CD4-positive, alpha-beta T cell treated with Interleukin-10 for 1 hour (primary cell): ENCODE data around the gene DNAH11.

ENCODE experiments used
- DNase-seq: peaks from one replicate; pipeline ENCODE4 v3.0.0-alpha.2; 2020

Gene DNAH11

GRCh38 chr7:21939858-21940372 lies 397.1 kb downstream of the DNAH11 start:
- no peak for DNase-seq

GRCh38 chr7:21941611-21942141 lies 398.8 kb downstream of the DNAH11 start:
- no peak for DNase-seq

- DNase-seq = no peak
Measured at GRCh38 chr7:21942955-21943354, 400.1 kb downstream of the DNAH11 start.

GRCh38 chr7:21943436-21943835 lies 400.6 kb downstream of the DNAH11 start:
- no peak for DNase-seq

GRCh38 chr7:21944616-21945453 lies 402.0 kb downstream of the DNAH11 start:
- peak; percentile 16 for DNase-seq

- DNase-seq = peak; percentile 35
Measured at GRCh38 chr7:21945454-21946221, 402.8 kb downstream of the DNAH11 start, which contains the start of gene CDCA7L. Gene CDCA7L (minus strand): TSS chr7:21945899. CDS start chr7:21945804, 95 bp downstream.

- DNase-seq = no peak
Measured at GRCh38 chr7:21946222-21946709, 403.4 kb downstream of the DNAH11 start.

GRCh38 chr7:21947056-21947455 lies 404.2 kb downstream of the DNAH11 start:
- DNase-seq = no peak

GRCh38 chr7:21947946-21948345 lies 405.1 kb downstream of the DNAH11 start:
- DNase-seq = no peak

GRCh38 chr7:21948364-21948763 lies 405.5 kb downstream of the DNAH11 start:
- no peak for DNase-seq

GRCh38 chr7:21948887-21949540 lies 406.2 kb downstream of the DNAH11 start:
- DNase-seq = no peak
